GM20000 (cell line): Measurements from ENCODE around the gene OXA1L.
A peak's percentile ranks its signal among the peaks of the same experiment; 100 is the strongest.
"Not testable (repeated sequence)": the region's sequence is repeated elsewhere in the genome, so short reads cannot be mapped to it uniquely, and the experiment has no call there.

Experiments
- DNase-seq: peaks from one replicate; pipeline ENCODE4 v3.0.0; 2012; ENCODE audit warnings: low spot score
- CTCF ChIP-seq: IDR thresholded peaks from 2 replicates; pipeline ENCODE4 v1.5.1; 2012; ENCODE audit warnings: mild to moderate bottlenecking, control low read depth; ENCODE audit errors: extremely low read depth, missing control alignments

The OXA1L gene

GRCh38 chr14:22766457-22767322, at the start of gene OXA1L:
Gene OXA1L, plus strand, starts transcription at chr14:22766688. Its CDS starts 14 bp downstream, at chr14:22766702.
- TF ChIP-seq CTCF = no peak
- peak; percentile 86 for DNase-seq

DNA sequence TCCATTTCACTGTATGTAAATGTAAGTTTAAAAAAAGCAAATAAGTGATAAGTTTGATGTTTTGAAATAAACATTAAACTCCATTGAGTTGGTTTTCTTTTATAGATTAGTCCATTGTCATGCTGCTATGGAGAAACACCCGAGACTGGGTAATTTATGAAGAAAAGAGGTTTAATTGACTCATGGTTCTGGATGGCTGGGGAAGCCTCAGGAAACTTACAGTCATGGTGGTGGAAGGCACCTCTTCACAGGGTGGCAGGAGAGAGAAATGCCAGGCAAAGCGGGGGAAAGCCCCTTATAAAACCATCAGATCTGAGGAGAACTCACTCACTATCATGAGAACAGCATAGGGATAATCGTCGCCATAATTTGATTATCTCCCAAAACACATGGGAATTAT, 48.4 kb upstream of the OXA1L start:
- DNase-seq = no peak
- TF ChIP-seq CTCF = no peak

- DNase-seq = no peak
- TF ChIP-seq CTCF = no peak
Observed at GRCh38 chr14:22721213-22721612, 45.3 kb upstream of the OXA1L start.

DNA sequence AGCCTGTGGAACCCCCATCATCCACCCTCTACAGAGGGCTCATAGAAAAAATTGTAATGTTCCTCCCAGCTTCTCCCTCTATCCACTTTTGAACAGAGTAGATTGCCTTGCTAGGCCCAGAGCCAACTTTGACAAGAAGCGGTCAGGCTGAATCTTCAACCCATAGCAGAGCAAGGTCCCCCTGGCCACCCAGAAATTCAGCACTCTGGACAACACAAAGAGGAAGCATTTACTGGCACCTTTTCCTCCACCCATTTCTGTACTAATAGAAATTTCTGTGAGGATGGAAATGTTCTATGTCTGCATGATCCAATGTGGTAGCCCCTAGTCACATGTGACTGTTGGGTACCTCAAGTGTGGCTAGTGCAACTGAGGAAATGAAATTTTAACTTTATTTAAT, 42.7 kb upstream of the OXA1L start:
- TF ChIP-seq CTCF = no peak

DNA sequence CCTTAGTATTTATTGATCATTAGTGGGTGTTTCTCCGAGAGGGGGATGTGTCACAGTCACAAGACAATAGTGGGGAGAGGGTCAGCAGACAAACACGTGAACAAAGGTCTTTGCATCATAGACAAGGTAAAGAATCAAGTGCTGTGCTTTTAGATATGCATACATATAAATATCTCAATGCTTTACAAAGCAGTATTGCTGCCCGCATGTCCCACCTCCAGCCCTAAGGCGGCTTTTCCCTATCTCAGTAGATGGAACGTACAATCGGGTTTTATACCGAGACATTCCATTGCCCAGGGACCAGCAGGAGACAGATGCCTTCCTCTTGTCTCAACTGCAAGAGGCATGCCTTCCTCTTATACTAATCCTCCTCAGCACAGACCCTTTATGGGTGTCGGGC, 41.6 kb upstream of the OXA1L start:
- DNase-seq = not testable (repeated sequence)

More for the DNA sequence above, 42.7 kb upstream of the OXA1L start:
- DNase-seq = no peak

DNA sequence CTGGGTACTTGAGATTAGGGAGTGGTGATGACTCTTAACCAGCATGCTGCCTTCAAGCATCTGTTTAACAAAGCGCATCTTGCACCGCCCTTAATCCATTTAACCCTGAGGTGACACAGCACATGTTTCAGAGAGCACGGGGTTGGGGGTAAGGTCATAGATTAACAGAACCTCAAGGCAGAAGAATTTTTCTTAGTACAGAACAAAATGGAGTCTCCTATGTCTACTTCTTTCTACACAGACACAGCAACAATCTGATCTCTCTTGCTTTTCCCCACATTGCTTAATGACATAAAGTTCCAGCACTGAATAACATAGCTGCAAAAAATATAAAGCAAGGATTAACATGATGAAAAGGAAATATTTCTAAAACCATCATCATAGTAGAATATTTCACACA, 41.1 kb upstream of the OXA1L start:
- not testable (repeated sequence) for DNase-seq

GRCh38 chr14:22726012-22726411, 40.5 kb upstream of the OXA1L start:
- no peak for TF ChIP-seq CTCF
- DNase-seq = no peak

DNA sequence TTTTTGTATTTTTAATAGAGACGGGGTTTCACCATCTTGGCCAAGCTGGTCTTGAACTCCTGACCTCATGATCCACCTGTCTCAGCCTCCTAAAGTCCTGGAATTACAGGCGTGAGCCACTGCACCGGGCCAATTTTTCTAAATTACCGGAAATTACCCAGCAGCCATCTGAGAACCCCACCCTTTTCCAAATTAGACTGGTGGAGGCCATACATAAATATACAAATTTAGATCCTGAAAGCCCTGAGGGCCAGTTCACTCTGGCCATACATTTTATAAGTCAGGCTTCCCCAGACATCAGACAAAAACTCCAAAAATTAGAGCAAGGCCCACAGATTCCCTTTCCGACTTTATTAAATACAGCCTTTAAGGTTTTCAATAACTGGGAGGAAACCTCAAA, 34.4 kb upstream of the OXA1L start:
- DNase-seq = not testable (repeated sequence)

DNA sequence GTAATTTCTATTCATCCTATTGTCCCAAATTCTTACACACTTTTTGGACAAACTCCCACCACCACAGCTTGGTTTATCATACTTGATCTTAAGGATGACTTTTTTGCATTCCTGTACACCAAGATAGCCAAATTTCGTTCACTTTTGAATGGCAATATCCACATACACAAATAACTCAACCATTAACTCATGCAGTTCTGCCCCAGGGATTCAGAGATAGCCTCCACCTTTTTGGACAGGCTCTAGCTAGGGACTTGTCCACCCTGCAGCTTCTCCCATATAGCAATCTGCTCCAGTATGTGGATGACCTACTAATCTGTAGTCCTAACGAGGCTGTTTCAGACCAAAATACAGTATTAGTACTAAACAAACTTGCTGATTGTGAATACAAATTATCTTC, 32.7 kb upstream of the OXA1L start:
- no peak for TF ChIP-seq CTCF
- DNase-seq = no peak
